ENCODE results near the gene NCOR1. TPM values are rescaled to one million over a fixed set of nuclear protein-coding genes. Genes with fewer than 3 reads are reported as not detected.

The NCOR1 gene
- polyA plus RNA-seq, 3 donors = 23.2 to 47.0 (median 37.9) TPM

GRCh38 chr17:15999974-16000827, 215.1 kb downstream of the NCOR1 start:
- peaks cover 0 to 3% (median 2%) of the 10 kb centered on the region in 3 donors for H3K27me3 Mint-ChIP-seq (ENCODE audit: low read depth in 3 of 3)
- peaks cover 44 to 50% of the 10 kb centered on the region in 2 donors for H3K36me3 Mint-ChIP-seq
- Histone ChIP-seq H2AFZ (ENCODE audit: insufficient read depth, low read depth, low read length, poor library complexity, severe bottlenecking) (peak overlapping the region; percentile 42), H3K4me2 (replicated peaks; ENCODE audit: extremely low read depth, low read length, poor library complexity, severe bottlenecking) (peak overlapping the region; percentile 91), H3K9me3 (replicated peaks in 1 of 2; ENCODE audit: control insufficient read depth in 1 of 2, insufficient read depth in 1 of 2, low read length in 2 of 2) (no peaks in the 10 kb centered on the region), H3K4me1 (ENCODE audit: control insufficient read depth in 1 of 2, insufficient read depth in 2 of 2, low read length in 2 of 2) (peaks cover 51 to 58% of the 10 kb centered on the region in 2 donors), H3K27ac (ENCODE audit: low read depth in 1 of 2, low read length in 2 of 2) (peak overlapping the region; percentile 72 to 98), H3K4me3 (replicated peaks in 1 of 3; ENCODE audit: low read depth in 2 of 3, low read length in 3 of 3) (peak overlapping the region; percentile 46 to 78 (median 65)), H3K36me3 (replicated peaks in 1 of 2; ENCODE audit: control insufficient read depth in 1 of 2, insufficient read depth in 2 of 2, low read length in 2 of 2) (peaks cover 33 to 37% of the 10 kb centered on the region in 2 donors), H4K20me1 (ENCODE audit: insufficient read depth, low read length) (peaks cover 18% of the 10 kb centered on the region), H3K79me2 (ENCODE audit: insufficient read depth, low read length) (peaks cover 48% of the 10 kb centered on the region), H3K9ac (ENCODE audit: insufficient read depth, low read length, poor library complexity, severe bottlenecking) (peak overlapping the region; percentile 87), H3K27me3 (ENCODE audit: control insufficient read depth in 2 of 2, insufficient read depth in 2 of 2, low read length in 2 of 2) (no peaks in the 10 kb centered on the region)
- H3K4me1 Mint-ChIP-seq = peaks cover 54% of the 10 kb centered on the region
- intact Hi-C loops (cut with micrococcal nuclease) = loop anchor here (2.0 to 5.0 kb wide), 7 partner anchors 48 to 738 kb away; partner anchors contain the start of gene ADORA2B (in 1 of the 2)
- H3K27ac Mint-ChIP-seq = peak overlapping the region; percentile 83 to 98 (median 90)
- WGBS (ENCODE audit: insufficient coverage) = 1% methylated on average over 61 of the region's 64 CpGs
- H3K9me3 Mint-ChIP-seq = peaks cover 0 to 5% (median 0%) of the 10 kb centered on the region in 7 donors
- DNase-seq = peak; percentile 19 to 49 (median 26)
- peak overlapping the region; percentile 89 to 93 for H3K4me3 Mint-ChIP-seq
- no peak for TF ChIP-seq CTCF (IDR thresholded peaks at IDR 0.05)

- peaks cover 59 to 66% of the 10 kb centered on the region in 2 donors for H3K4me1 ChIP-seq (ENCODE audit: control insufficient read depth in 1 of 2, insufficient read depth in 2 of 2, low read length in 2 of 2)
- H3K27ac Mint-ChIP-seq = peak within 1 kb of the TSS; percentile 98 to 99 (median 99)
- H3K9me3 ChIP-seq (replicated peaks in 1 of 2; ENCODE audit: control insufficient read depth in 1 of 2, insufficient read depth in 1 of 2, low read length in 2 of 2) = no peaks in the 10 kb centered on the region
- under 1% methylated on average over 82 of the region's 91 CpGs for WGBS (ENCODE audit: insufficient coverage)
- H3K4me3 ChIP-seq (replicated peaks in 1 of 3; ENCODE audit: low read depth in 2 of 3, low read length in 3 of 3) = peak within 1 kb of the TSS; percentile 50 to 78 (median 65)
- peaks cover 0 to 5% (median 0%) of the 10 kb centered on the region in 7 donors for H3K9me3 Mint-ChIP-seq
- peaks cover 18% of the 10 kb centered on the region for H4K20me1 ChIP-seq (ENCODE audit: insufficient read depth, low read length)
- H3K36me3 ChIP-seq (replicated peaks in 1 of 2; ENCODE audit: control insufficient read depth in 1 of 2, insufficient read depth in 2 of 2, low read length in 2 of 2) = peaks cover 24 to 29% of the 10 kb centered on the region in 2 donors
- H3K79me2 ChIP-seq (ENCODE audit: insufficient read depth, low read length) = peaks cover 53% of the 10 kb centered on the region
- H3K4me2 ChIP-seq (replicated peaks; ENCODE audit: extremely low read depth, low read length, poor library complexity, severe bottlenecking) = peak within 1 kb of the TSS; percentile 91
- peak within 1 kb of the TSS; percentile 87 for H3K9ac ChIP-seq (ENCODE audit: insufficient read depth, low read length, poor library complexity, severe bottlenecking)
- DNase-seq = peak; percentile 94 to 97 (median 96)
- H3K4me3 Mint-ChIP-seq = peak within 1 kb of the TSS; percentile 89 to 97
- no peak for TF ChIP-seq CTCF (IDR thresholded peaks at IDR 0.05)
- peaks cover 61% of the 10 kb centered on the region for H3K4me1 Mint-ChIP-seq
- H3K27ac ChIP-seq (ENCODE audit: low read depth in 1 of 2, low read length in 2 of 2) = peak within 1 kb of the TSS; percentile 95 to 98
- intact Hi-C loops (cut with micrococcal nuclease) = loop anchor here (2.0 to 5.0 kb wide), 7 partner anchors 47 to 737 kb away; partner anchors contain the start of gene ADORA2B (in 1 of the 2)
- no peaks in the 10 kb centered on the region for H3K27me3 ChIP-seq (ENCODE audit: control insufficient read depth in 2 of 2, insufficient read depth in 2 of 2, low read length in 2 of 2)
- peaks cover 35 to 41% of the 10 kb centered on the region in 2 donors for H3K36me3 Mint-ChIP-seq
- peak within 1 kb of the TSS; percentile 75 for H2AFZ ChIP-seq (ENCODE audit: insufficient read depth, low read depth, low read length, poor library complexity, severe bottlenecking)
- H3K27me3 Mint-ChIP-seq (ENCODE audit: low read depth in 3 of 3) = peaks cover 0 to 3% (median 2%) of the 10 kb centered on the region in 3 donors
These were observed 216.0 kb downstream of the NCOR1 start, which contains the start of the genes TTC19 and ZSWIM7 for GRCh38 chr17:15999141-15999973. Gene TTC19, plus strand, starts transcription at chr17:15999824. Its CDS starts 25 bp downstream, at chr17:15999849. Gene ZSWIM7, minus strand, starts transcription at chr17:15999704. Its CDS starts 110 bp downstream, at chr17:15999594.

Measured in CD14-positive monocyte (primary cell).